ENCODE data around the gene MYO7A.

DNA sequence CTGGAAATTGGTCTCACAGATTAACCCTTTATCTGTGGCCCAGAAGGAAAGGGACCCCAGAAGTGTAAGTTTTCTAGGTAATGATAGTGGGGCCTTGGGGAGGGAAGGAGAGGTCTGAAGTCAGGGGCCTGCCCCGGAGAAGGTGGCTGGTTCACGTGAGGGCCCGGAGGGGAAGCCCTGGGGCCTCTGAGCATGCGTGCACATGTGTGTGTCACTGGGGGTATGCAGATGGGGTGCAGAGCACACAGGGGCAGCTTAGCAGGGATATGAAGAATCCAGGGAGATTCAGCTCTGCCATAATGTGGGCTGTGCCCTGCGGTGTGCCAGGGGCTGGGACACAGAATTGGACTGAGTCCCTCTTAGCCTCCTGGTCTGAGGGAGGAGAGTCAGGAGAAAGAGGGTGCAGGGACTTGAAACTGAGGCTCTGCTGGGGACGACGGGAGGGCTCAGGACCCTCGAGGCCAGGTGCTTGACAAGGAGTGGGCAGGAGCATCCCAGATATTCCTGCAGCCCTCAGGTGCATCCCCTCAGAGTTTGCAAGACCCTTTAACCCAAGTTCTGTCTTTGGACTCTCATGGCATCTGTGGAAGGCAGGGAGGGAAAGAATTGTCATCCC is 15.5 kb downstream of the MYO7A start:
- no peak for TF ChIP-seq POLR2A (IDR thresholded peaks at IDR 0.05)
- TF ChIP-seq, protein P1, sequence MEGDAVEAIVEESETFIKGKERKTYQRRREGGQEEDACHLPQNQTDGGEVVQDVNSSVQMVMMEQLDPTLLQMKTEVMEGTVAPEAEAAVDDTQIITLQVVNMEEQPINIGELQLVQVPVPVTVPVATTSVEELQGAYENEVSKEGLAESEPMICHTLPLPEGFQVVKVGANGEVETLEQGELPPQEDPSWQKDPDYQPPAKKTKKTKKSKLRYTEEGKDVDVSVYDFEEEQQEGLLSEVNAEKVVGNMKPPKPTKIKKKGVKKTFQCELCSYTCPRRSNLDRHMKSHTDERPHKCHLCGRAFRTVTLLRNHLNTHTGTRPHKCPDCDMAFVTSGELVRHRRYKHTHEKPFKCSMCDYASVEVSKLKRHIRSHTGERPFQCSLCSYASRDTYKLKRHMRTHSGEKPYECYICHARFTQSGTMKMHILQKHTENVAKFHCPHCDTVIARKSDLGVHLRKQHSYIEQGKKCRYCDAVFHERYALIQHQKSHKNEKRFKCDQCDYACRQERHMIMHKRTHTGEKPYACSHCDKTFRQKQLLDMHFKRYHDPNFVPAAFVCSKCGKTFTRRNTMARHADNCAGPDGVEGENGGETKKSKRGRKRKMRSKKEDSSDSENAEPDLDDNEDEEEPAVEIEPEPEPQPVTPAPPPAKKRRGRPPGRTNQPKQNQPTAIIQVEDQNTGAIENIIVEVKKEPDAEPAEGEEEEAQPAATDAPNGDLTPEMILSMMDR (IDR thresholded peaks at IDR 0.05) = no peak
